NK-92 treated with Interleukin-12 subunit alpha and Interleukin-12 subunit beta, amount 100 ng/mL, for 24 hours (cell line): ENCODE results near the gene DSTN.

ENCODE experiments used
- DNase-seq: peaks from one replicate; lab custom pipeline; 2025; lab: John Stamatoyannopoulos, UW

The DSTN gene

DNA sequence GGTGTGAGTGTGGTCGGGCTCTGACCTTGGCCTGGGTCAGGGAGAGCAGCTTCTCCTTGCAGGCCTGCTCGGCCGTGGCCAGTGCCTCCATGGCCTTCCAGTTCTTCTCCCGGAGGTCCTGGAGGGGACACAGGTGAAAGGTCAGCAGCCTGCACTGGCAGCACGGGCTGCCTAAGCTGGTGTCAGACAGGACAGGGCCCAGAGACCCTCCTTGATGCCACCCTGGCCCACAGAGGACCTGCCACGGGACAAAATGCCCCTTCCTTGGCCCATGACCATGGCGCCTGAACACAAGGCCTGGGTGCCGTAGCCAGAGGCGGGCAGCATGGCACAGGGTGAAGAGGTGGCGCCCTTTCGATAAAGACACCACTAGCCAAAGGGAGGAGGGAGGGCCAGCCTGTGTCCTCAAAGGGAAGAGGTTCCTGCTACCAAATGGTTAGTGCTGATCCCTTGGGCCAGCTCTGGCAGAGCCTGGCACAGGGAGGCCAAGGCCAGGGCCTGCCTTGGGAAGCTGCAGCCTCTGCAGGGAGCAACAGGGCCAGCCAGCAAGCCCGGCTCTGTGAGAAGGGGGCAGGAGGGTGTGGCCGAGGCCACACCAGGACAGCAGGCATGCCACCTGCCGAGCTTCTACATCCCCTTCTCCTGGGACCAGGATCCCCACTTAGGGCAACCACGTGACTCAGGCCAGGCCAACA lies 54.8 kb downstream of the DSTN start:
- no peak for DNase-seq

DNA sequence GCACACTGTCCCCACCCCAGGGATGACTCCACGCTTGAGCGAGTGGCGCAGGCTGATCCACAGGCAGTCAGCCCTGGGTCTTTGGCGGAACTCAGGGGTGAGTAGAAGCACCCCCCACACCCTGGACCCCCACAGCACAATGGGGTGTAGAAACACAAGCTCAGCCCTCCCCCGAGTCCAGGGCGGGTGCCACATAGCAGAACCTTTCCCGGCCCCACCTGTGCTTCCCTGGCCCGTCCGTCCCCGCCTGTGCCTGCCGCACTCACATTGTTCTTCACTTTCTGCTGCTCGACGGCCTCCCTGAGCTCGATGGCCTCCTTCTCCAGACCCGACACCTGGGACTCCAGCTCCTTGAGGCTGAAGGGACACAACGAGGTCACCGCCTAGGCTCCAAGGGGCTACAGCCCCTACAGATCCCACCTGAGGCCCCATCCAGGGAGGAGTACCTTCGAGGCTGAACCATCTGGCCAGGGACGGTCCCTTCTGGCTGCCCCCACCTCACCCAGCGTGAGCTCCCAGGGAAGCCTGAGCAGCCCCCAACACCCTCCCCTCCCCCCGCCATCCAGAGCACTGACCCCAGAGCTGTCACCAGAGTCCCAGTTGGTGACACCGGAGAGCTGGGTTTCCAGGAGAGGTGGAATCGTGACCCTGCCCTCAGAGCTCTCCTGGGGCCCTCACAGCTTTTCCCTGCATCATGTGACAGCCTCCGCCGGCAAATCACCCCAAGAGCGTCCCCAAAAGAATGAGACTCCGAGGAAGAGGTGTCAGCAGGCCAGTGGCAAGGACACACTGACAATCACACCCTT lies 55.6 kb downstream of the DSTN start:
- no peak for DNase-seq

DNA sequence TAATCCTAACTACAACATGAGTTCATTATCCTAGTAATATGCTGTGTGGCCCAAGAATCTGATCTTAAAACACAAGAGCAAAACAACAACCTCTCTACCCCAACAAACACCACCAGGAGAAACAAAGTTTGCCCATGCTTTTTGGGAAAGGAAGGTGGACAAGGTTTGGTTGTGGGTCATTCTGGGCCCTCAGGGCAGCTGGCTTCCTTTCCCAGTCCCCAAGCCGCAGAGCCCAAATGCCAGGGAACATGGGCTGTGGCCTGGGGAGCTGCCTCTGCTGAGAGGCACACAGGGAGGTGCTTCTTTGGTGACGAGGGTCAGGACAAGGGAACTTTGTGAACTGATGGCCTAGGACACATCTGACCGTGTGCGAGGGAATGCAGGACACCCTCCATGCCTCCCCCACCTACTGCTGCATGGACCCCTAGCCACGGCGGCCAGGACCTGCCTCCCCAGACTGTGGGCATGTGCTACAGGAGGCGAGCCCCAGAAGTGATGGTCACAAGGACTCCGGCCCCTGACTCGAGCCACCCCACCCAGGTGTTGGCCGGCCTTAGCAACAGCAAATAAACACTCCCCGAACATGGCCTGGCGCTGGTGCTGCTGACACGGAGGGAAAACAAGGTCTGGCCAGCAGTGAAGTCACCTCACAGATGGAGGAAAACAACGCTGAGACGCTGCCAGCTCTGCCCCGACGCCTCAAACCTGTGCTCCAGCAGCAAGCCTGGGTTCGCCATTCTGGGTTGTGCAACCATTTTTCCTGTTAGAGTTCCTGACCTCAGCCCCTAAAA lies 56.5 kb downstream of the DSTN start:
- DNase-seq: no peak

DNA sequence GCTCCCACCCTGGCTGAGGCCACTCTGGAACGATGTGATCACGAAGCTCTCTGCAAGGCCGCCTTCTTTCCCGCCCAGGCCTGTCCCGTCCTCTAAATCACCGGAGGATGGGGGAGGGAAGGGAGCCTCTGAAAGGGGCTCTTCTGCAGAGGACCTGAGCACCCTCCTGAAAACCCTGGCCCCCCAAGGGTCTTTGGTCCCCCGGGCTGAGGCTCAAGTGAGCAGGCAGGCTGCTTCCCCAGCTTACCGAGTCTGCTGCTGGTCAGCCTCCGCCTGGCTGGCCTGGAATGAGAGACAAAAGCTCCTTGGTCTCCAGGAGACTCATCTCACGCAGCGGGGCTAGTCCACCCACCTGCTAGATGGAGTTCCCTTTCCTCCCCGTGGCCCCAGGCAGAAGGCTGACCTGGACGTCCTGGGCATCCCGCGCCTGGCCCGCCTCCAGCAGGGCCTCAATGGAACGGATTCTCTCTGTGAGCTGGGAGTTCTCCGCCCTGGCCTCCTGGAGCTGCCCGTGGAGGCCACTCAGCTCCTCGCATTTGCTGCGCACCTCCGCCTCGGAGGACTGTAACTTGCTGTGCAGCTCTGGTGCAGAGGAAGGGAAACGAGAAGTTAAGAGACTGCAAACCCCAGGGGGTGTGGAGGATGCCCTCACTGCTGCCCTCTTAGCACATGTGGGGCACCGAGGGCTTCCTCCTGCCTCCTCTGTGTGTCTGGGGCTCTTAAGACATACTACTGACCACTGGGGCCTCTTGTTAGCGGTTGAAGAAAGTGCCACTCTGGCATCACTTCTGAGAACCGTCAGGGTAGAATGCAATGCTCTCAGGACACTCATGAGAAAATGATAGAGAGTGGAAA lies 57.5 kb downstream of the DSTN start:
- no peak for DNase-seq

GRCh38 chr20:17628101-17628841 lies 58.4 kb downstream of the DSTN start:
- DNase-seq: no peak

DNA sequence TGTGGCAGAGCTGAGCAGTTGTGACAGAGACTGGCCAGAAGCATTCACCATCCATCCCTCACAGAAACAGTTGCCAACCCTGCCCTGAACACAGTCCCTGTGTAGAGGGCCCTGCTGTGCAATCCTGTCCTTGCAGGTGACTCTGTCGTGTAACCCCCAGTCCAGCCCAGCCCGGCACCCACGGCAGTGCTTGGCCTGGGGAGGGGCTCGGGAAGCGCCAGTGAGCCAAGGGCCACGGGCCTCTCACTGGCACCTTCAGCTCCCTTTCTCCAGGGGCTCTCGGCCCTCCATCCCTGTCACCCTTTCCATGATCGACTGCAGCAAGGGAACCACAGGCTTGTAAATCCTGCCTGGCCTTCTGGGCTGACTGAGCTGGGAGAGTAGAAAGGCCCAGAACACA lies 59.1 kb downstream of the DSTN start:
- no peak for DNase-seq

DNA sequence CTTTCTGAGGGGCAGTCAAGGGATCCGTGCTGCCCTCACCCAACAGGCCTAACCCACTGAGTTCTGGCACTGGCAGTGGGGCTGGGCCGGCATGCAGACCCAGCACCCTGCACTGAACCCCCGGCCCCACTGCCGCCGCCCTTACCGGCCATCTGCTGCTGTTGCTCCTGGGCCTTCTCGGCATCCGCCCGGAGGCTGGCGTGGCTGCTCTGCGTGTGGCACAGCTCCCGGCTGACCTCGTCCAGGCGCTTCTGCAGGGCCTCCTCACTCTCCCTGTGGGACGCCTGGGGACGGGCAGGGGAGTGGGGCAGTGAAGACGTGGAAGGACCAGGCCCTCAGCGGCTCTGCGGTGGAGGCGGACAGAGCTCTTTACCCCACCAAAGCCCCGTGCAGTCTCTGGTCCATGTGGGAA lies 59.8 kb downstream of the DSTN start:
- DNase-seq: no peak

GRCh38 chr20:17630151-17630805 lies 60.4 kb downstream of the DSTN start:
- DNase-seq: no peak

DNA sequence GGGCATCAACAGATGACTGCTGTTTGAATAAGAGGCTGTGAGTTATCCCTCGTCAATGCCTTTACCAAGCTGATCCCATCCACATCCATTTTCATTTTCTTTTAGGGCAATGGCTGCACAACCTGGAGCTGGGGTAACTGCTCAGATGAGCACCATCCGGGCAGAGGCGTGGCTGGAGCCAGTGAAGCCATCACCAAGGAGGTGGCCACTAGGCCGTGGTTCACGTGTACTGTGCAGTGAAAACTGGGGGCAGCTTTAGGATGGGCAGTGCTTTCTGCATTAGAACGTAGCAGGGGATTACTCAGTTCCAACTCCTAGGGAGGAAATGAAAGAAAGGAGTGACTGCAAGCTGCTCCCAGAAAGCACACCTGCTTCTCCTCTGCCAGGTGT lies 60.9 kb downstream of the DSTN start:
- DNase-seq: no peak

DNA sequence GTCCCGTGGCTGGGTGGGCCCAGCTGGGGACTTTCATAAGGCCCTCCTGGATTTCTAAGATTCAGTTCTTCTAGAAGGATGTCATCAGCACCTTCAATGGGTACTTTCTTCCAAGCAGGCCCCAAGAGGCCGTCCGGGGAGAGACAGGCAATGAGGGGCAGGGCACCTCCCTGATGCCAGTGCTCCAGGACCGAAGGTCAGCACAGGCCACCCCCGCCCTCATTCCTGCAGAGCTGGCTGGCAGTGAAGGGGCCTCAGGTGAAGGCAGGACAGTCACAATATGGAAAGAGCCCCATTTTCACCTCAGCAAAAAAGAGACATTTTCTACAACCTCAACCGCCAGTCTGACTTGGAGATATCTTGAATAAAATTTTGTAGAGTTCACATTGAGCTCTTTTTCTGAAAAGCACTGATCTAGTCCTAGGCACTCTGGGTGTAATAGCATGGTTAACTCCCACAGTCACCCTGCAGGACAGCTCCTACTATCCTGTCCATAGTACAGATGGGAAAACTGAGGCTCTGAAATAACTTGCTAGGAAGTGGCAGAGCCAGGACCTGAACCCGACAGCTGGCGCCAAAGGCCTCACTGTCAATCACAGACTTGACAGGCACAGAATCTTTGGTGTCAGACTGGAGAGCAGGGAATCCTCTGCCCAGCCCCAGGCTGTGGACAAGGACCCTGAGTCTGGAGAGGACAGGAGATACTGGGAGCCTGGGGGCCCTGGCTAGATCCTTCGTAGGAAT lies 61.9 kb downstream of the DSTN start:
- no peak for DNase-seq

GRCh38 chr20:17633221-17633849 lies 63.5 kb downstream of the DSTN start:
- DNase-seq: no peak

DNA sequence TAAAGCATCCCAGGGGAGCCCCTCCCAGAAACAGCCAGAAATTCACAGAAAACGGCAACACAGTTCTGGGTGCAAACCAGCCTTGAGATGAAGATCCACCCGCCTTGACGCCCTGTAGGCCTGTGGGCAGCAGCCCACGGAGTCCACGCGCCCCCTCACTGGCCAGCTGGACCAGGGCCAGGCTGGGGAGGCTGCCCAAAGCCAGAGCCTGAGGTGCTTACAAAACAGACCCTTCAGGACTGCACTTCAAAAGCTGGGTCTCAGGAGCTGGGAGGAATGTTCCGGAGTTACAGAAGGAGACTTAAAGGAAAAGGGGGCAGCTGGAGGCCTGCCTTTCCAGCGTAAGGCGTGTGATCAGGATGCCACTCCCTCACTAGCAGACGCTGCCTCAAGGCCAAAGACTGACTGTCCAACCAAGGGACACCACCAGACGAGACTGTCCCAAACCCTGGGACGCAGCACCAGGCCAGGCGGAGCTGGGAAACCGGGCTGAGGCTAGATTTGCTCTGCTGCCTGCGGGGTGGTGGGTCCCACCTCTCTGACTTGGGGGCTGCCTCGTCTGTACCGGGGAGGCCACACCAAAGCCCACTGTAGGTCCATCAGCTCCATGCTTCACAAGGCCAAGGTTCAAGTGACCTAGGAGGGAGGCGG lies 64.1 kb downstream of the DSTN start:
- no peak for DNase-seq

GRCh38 chr20:17634661-17635331 lies 64.9 kb downstream of the DSTN start:
- DNase-seq: no peak

DNA sequence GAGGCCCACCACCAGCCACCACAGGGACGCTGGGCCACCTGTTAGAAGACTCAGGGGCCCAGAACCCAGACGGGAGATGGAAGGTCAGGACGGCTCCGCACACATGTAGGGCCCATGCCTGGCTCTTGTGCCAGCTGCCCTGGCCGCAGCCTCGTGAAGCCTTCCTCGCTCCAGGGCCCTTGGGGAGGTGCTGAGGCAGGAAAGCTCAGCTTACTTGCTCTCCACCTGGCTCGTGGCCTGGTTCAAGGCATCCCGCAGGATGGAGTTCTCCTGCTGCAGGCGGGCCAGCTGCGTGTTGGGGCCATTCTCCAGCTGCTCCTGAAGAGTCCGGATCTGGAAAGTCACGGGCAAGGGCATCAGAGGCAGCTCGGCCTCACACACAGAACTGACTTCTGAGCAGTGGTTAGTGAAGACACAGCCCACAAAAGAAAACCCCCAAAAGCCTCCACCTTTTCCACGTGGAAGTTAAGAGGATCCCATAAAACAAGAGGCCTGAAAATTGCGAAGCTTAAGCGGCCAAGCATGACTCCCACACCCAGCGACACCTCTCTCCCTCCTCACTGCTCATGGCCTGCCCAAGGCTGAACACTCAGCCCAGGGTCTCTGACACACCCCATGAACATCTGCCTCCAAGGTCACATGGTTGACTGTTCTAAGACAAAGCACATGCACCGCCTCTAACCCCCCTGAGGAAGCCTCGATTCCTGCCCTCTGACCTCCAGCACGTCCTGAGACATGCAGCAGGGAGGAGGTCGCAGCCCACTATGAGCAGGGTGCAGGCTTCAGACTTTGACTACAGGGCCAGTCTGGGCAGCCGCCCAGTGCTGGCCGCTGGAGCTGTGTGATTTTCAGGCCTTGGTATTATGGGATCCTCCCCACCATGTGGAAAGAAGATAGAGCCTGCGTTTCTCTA lies 65.7 kb downstream of the DSTN start:
- DNase-seq: no peak

GRCh38 chr20:17636523-17637412 lies 66.9 kb downstream of the DSTN start:
- DNase-seq: no peak

DNA sequence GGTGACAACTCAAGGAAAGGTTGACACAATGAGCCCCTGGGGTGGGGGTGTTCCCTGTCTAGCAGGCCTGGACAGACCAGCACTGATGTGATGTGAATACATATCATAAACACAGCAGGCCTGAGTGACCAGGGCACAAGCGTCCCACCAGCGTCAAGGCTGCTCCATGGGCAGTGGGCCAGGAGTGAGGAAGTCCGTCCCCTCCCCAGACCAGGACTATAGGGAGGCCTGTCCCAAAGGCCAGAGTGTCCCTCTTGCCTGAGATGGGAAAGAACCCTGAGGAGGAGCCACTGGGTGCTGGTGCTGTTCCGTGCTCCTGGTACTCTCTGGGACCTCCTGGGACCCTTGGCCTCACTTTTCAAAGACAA lies 67.5 kb downstream of the DSTN start:
- DNase-seq: no peak
